Measurements from ENCODE around the gene APOH. TPM values are rescaled to one million over a fixed set of nuclear protein-coding genes. Genes with fewer than 3 reads are reported as not detected.

APOH gene
- polyA plus RNA-seq, 2 donors, result not detected

- 61 to 68% methylated on average over 3 of the region's 3 CpGs for WGBS, 2 donors
- H3K4me3 ChIP-seq (ENCODE audit: low read depth in 1 of 2, low read length in 2 of 2), result no peak overlapping the region
- H3K27me3 ChIP-seq (ENCODE audit: control insufficient read depth in 1 of 2, insufficient read depth in 2 of 2, low read length in 2 of 2), result no peaks in the 10 kb centered on the region
- H3K9me3 ChIP-seq (ENCODE audit: control insufficient read depth in 2 of 2, insufficient read depth in 1 of 2, low read depth in 1 of 2, low read length in 1 of 2), result no peaks in the 10 kb centered on the region
- H3K27ac ChIP-seq (ENCODE audit: low read depth in 2 of 2, low read length in 1 of 2), result no peak overlapping the region
- no peaks in the 10 kb centered on the region for H3K4me1 ChIP-seq (ENCODE audit: control insufficient read depth in 2 of 2, insufficient read depth in 2 of 2, low read length in 1 of 2)
- no peaks in the 10 kb centered on the region for H3K36me3 ChIP-seq (ENCODE audit: control insufficient read depth in 2 of 2, insufficient read depth in 2 of 2, low read length in 1 of 2)
Observed at GRCh38 chr17:66240630-66241029, 11.4 kb upstream of the APOH start.

- no peak overlapping the region for H3K27ac ChIP-seq (ENCODE audit: low read depth in 2 of 2, low read length in 1 of 2)
- no peaks in the 10 kb centered on the region for H3K4me1 ChIP-seq (ENCODE audit: control insufficient read depth in 2 of 2, insufficient read depth in 2 of 2, low read length in 1 of 2)
- no peaks in the 10 kb centered on the region for H3K9me3 ChIP-seq (ENCODE audit: control insufficient read depth in 2 of 2, insufficient read depth in 1 of 2, low read depth in 1 of 2, low read length in 1 of 2)
- WGBS, 2 donors, result 88 to 90% methylated on average over 6 of the region's 6 CpGs
- H3K36me3 ChIP-seq (ENCODE audit: control insufficient read depth in 2 of 2, insufficient read depth in 2 of 2, low read length in 1 of 2), result no peaks in the 10 kb centered on the region
- H3K27me3 ChIP-seq (ENCODE audit: control insufficient read depth in 1 of 2, insufficient read depth in 2 of 2, low read length in 2 of 2), result no peaks in the 10 kb centered on the region
- no peak overlapping the region for H3K4me3 ChIP-seq (ENCODE audit: low read depth in 1 of 2, low read length in 2 of 2)
Observed at GRCh38 chr17:66240013-66240412, 10.8 kb upstream of the APOH start.

DNA sequence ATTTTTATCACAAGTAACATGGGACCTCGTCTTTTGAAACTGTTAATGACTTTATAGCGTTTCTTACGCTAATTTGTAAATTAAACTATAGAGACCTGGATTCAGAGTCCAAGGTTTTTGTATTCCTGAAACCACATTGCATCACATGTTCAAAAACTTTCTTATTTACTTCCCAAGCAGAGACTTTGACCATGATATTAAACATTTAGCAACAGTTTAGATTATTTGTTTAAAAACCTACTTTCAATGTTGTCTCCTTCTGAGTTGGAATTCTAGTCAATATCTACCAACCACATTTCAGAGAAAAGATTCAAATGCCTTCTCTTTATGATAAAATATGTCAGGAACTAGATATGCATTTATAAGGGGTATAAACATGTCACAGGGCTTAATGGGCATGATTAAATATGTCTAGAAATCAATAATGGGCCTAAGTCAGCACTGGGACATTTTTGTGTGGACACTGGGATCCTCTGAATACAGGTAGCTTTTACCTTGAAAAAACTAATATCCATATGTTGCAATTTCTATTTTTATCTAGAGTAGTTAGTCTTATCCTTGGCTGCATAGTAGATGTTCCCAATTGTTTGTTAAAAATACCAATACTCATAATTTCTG, 6.3 kb upstream of the APOH start:
- H3K9me3 ChIP-seq (ENCODE audit: control insufficient read depth in 2 of 2, insufficient read depth in 1 of 2, low read depth in 1 of 2, low read length in 1 of 2), result no peaks in the 10 kb centered on the region
- H3K4me3 ChIP-seq (ENCODE audit: low read depth in 1 of 2, low read length in 2 of 2), result no peak overlapping the region
- no peaks in the 10 kb centered on the region for H3K36me3 ChIP-seq (ENCODE audit: control insufficient read depth in 2 of 2, insufficient read depth in 2 of 2, low read length in 1 of 2)
- no peaks in the 10 kb centered on the region for H3K27me3 ChIP-seq (ENCODE audit: control insufficient read depth in 1 of 2, insufficient read depth in 2 of 2, low read length in 2 of 2)
- H3K27ac ChIP-seq (ENCODE audit: low read depth in 2 of 2, low read length in 1 of 2), result no peak overlapping the region
- no peaks in the 10 kb centered on the region for H3K4me1 ChIP-seq (ENCODE audit: control insufficient read depth in 2 of 2, insufficient read depth in 2 of 2, low read length in 1 of 2)
- 73 to 94% methylated on average over 3 of the region's 3 CpGs for WGBS, 2 donors

DNA sequence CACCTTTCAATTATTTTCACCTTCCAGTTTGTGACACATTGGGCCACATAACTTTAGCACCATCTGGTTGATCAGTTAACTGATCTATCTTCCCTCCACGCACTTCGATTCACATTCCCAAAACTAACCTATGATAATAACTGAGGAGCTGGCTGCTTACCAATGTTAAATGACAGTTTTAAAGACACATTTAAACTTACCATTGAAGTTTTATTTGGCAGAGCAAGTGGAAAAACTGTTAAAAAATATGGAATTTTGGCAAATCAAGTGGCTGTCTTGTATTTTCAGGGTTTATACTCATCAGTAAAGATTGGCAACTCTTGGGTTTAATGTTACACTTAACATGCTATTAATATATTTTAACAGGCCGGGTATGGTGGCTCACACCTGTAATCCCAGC, 5.4 kb upstream of the APOH start:
- no peaks in the 10 kb centered on the region for H3K27me3 ChIP-seq (ENCODE audit: control insufficient read depth in 1 of 2, insufficient read depth in 2 of 2, low read length in 2 of 2)
- no peak overlapping the region for H3K27ac ChIP-seq (ENCODE audit: low read depth in 2 of 2, low read length in 1 of 2)
- 84 to 88% methylated on average over 3 of the region's 3 CpGs for WGBS, 2 donors
- H3K4me1 ChIP-seq (ENCODE audit: control insufficient read depth in 2 of 2, insufficient read depth in 2 of 2, low read length in 1 of 2), result no peaks in the 10 kb centered on the region
- no peaks in the 10 kb centered on the region for H3K9me3 ChIP-seq (ENCODE audit: control insufficient read depth in 2 of 2, insufficient read depth in 1 of 2, low read depth in 1 of 2, low read length in 1 of 2)
- no peaks in the 10 kb centered on the region for H3K36me3 ChIP-seq (ENCODE audit: control insufficient read depth in 2 of 2, insufficient read depth in 2 of 2, low read length in 1 of 2)
- H3K4me3 ChIP-seq (ENCODE audit: low read depth in 1 of 2, low read length in 2 of 2), result no peak overlapping the region

DNA sequence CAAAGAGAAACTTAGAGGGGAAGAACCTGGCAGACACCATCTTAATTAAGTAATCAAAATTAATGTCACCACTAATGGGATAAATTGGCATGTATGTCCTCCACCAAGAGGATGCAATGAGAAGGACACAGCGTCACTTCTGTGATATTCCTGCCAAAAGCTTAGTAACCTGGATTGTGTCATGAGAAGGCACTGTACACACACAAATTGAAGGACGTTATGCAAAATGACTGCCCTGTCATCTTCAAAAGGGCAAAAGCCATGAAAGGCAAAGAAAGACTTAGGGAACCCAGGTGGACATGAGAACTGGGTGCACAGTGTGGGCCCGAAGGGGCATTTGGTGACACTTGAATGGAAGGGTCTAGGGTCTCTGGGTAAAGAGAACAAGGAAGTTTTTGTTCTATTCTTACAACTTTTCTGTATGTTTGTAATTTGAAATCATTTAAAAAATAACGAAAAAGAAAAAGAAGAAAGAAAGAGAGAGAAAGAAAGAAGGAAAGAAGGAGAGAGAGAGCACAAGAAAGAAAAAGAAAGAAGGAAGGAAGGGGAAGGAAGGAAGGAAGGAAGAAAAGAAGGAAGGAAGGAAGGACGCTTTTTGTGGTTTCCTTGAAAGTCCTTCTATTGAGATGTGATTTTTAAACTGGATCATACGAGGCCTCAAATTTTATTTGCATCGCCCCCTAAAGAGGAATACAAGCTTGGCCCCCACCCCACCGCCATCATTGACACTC, 4.0 kb upstream of the APOH start:
- Histone ChIP-seq H3K9me3 (ENCODE audit: control insufficient read depth in 2 of 2, insufficient read depth in 1 of 2, low read depth in 1 of 2, low read length in 1 of 2) (no peaks in the 10 kb centered on the region), H3K4me3 (ENCODE audit: low read depth in 1 of 2, low read length in 2 of 2) (no peak overlapping the region), H3K4me1 (ENCODE audit: control insufficient read depth in 2 of 2, insufficient read depth in 2 of 2, low read length in 1 of 2) (no peaks in the 10 kb centered on the region), H3K36me3 (ENCODE audit: control insufficient read depth in 2 of 2, insufficient read depth in 2 of 2, low read length in 1 of 2) (no peaks in the 10 kb centered on the region), H3K27me3 (ENCODE audit: control insufficient read depth in 1 of 2, insufficient read depth in 2 of 2, low read length in 2 of 2) (no peaks in the 10 kb centered on the region), H3K27ac (ENCODE audit: low read depth in 2 of 2, low read length in 1 of 2) (no peak overlapping the region)
- 76 to 80% methylated on average over 8 of the region's 8 CpGs for WGBS, 2 donors

DNA sequence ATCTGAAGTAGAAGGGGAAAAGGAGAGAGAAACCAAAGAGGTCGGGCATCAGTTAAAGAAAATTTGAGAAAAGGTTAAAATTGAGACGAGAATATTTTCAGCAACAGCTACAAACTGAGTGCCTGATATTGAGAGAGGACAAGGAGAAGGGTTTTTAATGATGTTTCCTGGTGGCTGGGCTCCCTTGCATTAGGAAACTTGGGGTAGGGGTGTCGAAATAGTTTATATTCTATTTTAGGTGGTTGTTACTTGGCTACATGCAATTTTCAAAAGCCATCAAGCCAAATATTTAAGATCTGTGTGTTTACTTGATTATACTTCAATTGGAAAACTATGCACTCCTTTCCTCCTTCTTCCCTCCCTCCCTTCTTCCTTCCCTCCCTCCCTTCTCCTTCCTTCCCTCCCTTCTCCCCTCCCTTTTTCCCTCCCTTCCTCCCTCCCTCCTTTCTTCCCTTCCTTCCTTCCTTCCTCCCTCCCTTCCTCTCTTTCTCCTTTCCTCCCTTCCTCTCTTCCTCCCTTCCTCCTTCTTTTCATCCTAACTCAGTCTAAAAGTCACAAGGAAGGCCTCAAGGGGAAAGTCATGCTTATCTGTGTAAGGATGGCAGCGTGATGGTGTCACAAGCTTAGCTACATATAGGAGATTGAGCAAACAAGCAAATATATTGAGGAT, 1.8 kb upstream of the APOH start:
- Histone ChIP-seq H3K27ac (ENCODE audit: low read depth in 2 of 2, low read length in 1 of 2) (no peak overlapping the region), H3K4me1 (ENCODE audit: control insufficient read depth in 2 of 2, insufficient read depth in 2 of 2, low read length in 1 of 2) (no peaks in the 10 kb centered on the region), H3K27me3 (ENCODE audit: control insufficient read depth in 1 of 2, insufficient read depth in 2 of 2, low read length in 2 of 2) (no peaks in the 10 kb centered on the region), H3K36me3 (ENCODE audit: control insufficient read depth in 2 of 2, insufficient read depth in 2 of 2, low read length in 1 of 2) (no peaks in the 10 kb centered on the region), H3K4me3 (ENCODE audit: low read depth in 1 of 2, low read length in 2 of 2) (no peak overlapping the region), H3K9me3 (ENCODE audit: control insufficient read depth in 2 of 2, insufficient read depth in 1 of 2, low read depth in 1 of 2, low read length in 1 of 2) (no peaks in the 10 kb centered on the region)
- WGBS, 2 donors, result 80 to 85% methylated on average over 4 of the region's 4 CpGs

- Histone ChIP-seq H3K9me3 (ENCODE audit: control insufficient read depth in 2 of 2, insufficient read depth in 1 of 2, low read depth in 1 of 2, low read length in 1 of 2) (no peaks in the 10 kb centered on the region), H3K27ac (ENCODE audit: low read depth in 2 of 2, low read length in 1 of 2) (no peak overlapping the region), H3K27me3 (ENCODE audit: control insufficient read depth in 1 of 2, insufficient read depth in 2 of 2, low read length in 2 of 2) (no peaks in the 10 kb centered on the region), H3K36me3 (ENCODE audit: control insufficient read depth in 2 of 2, insufficient read depth in 2 of 2, low read length in 1 of 2) (no peaks in the 10 kb centered on the region), H3K4me1 (ENCODE audit: control insufficient read depth in 2 of 2, insufficient read depth in 2 of 2, low read length in 1 of 2) (no peaks in the 10 kb centered on the region), H3K4me3 (ENCODE audit: low read depth in 1 of 2, low read length in 2 of 2) (no peak overlapping the region)
- 71 to 76% methylated on average over 4 of the region's 4 CpGs for WGBS, 2 donors
Observed at GRCh38 chr17:66229783-66230538, 746 bp upstream of the APOH start.

DNA sequence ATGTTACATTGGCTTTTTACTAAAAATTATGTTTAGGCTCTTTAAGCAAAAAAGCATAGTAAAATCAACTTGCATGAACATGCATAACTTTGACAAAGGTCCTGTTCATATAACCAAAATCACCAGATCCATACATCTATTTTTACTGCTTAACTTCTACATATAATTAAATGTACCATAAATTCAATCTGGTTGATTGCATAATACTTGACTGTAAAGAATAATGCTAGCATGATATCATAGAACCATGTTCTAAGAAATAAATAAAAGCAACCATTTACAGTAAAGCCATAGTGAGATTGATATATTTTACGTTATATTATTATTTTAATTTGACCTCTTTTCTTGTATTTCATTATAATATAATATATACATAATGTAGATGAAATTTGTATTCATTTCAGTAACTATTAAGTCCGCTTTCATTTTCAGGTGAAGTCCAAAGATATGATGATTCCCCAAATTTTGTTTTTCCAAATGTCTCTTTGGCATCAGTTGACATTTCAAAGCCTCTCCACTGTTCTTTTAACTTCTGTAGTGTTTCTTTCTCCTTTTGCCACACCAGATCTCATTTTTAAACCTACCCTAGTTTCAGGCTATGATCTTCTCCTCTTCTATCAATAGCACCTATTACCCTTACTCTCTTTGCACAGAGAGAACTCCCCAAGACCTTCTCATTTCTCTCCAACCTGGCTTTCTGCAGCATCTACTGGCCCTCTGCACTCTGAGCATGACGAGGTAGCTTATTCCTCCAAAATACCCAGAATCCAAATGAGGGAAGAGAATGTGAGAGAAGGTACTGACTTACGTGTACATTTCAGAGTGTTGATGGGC, 1.8 kb downstream of the APOH start:
- no peaks in the 10 kb centered on the region for H3K4me1 ChIP-seq (ENCODE audit: control insufficient read depth in 2 of 2, insufficient read depth in 2 of 2, low read length in 1 of 2)
- H3K9me3 ChIP-seq (ENCODE audit: control insufficient read depth in 2 of 2, insufficient read depth in 1 of 2, low read depth in 1 of 2, low read length in 1 of 2), result no peaks in the 10 kb centered on the region
- no peaks in the 10 kb centered on the region for H3K27me3 ChIP-seq (ENCODE audit: control insufficient read depth in 1 of 2, insufficient read depth in 2 of 2, low read length in 2 of 2)
- H3K27ac ChIP-seq (ENCODE audit: low read depth in 2 of 2, low read length in 1 of 2), result no peak overlapping the region
- WGBS, 2 donors, result 91 to 92% methylated on average over 4 of the region's 4 CpGs
- H3K4me3 ChIP-seq (ENCODE audit: low read depth in 1 of 2, low read length in 2 of 2), result no peak overlapping the region
- no peaks in the 10 kb centered on the region for H3K36me3 ChIP-seq (ENCODE audit: control insufficient read depth in 2 of 2, insufficient read depth in 2 of 2, low read length in 1 of 2)

DNA sequence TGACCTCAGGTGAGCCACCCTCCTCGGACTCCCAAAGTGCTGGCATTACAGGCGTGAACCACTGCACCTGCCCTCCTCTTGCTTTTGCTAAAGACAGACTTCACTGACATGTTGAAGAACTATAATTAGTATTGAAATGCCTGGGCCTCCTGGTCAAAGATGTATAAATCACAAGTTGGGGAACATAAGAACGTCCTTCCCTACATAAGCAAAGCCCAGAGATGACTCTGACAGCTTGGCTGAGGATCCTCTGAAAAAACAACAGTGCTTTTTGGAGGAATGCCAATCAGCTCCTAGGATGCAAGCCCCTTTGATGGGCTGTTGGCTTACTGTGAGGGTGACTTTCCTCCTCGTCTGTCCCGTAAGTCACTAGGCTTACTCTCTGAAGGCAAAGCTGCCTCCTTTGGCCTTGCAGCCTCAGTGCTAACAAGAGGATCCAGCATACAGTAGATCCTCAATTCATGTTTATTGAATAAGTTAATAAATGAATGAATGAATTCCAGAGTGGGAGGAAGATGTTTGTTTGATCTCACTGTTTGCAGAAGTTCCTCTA, 6.3 kb downstream of the APOH start:
- H3K27ac ChIP-seq (ENCODE audit: low read depth in 2 of 2, low read length in 1 of 2), result no peak overlapping the region
- no peaks in the 10 kb centered on the region for H3K36me3 ChIP-seq (ENCODE audit: control insufficient read depth in 2 of 2, insufficient read depth in 2 of 2, low read length in 1 of 2)
- H3K9me3 ChIP-seq (ENCODE audit: control insufficient read depth in 2 of 2, insufficient read depth in 1 of 2, low read depth in 1 of 2, low read length in 1 of 2), result no peaks in the 10 kb centered on the region
- no peaks in the 10 kb centered on the region for H3K4me1 ChIP-seq (ENCODE audit: control insufficient read depth in 2 of 2, insufficient read depth in 2 of 2, low read length in 1 of 2)
- H3K27me3 ChIP-seq (ENCODE audit: control insufficient read depth in 1 of 2, insufficient read depth in 2 of 2, low read length in 2 of 2), result no peaks in the 10 kb centered on the region
- WGBS, 2 donors, result 79 to 81% methylated on average over 5 of the region's 5 CpGs
- H3K4me3 ChIP-seq (ENCODE audit: low read depth in 1 of 2, low read length in 2 of 2), result no peak overlapping the region

Measured in esophagus (tissue), 2 donors.